GM12873 (cell line): Measurements from ENCODE around the gene AMER3.

Experiments used
- TF ChIP-seq, protein P1 (sequence below): IDR thresholded peaks from 2 replicates; pipeline ENCODE4 v1.5.1; 2012; ENCODE audit warnings: low read depth, mild to moderate bottlenecking, moderate library complexity, low read length, control low read depth; ENCODE audit not compliant: insufficient read depth; ENCODE audit errors: missing control alignments

AMER3 gene, protein sequence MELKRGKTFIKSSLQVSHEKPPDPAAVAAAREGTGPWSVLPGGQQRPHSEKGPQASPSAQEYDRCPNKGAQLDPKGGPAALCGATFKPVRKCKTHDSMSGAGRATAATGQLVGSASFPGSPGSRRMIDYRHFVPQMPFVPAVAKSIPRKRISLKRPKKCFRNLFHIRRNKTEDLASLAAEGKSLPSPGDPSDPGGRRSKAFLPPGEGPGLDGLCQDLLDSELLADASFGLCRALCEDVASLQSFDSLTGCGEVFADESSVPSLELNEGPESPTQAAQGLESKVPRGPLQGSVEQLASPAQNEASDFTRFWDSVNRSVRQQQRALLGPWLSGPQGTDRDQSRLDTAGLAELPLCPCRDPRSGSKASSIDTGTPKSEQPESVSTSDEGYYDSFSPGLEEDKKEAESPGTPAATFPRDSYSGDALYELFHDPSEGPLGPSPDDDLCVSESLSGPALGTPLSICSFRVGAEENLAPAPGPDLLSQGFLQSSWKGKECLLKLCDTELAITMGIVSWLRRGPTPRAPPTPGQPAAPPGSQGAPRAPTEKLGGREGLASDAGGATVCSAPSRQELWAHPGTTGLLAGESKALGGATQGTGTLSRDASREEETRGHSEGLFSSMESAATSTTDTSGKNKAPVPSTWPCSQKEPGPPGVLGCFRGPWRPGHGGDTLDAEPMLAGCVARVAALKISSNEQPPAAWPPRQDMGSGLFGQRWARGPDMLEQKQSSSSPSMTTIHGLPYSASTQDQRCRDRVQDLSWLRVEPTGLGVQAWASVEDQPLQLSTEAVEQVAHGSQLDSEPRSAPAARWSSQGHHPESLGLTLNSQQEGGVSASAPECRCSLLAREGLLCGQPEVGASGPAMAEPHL

DNA sequence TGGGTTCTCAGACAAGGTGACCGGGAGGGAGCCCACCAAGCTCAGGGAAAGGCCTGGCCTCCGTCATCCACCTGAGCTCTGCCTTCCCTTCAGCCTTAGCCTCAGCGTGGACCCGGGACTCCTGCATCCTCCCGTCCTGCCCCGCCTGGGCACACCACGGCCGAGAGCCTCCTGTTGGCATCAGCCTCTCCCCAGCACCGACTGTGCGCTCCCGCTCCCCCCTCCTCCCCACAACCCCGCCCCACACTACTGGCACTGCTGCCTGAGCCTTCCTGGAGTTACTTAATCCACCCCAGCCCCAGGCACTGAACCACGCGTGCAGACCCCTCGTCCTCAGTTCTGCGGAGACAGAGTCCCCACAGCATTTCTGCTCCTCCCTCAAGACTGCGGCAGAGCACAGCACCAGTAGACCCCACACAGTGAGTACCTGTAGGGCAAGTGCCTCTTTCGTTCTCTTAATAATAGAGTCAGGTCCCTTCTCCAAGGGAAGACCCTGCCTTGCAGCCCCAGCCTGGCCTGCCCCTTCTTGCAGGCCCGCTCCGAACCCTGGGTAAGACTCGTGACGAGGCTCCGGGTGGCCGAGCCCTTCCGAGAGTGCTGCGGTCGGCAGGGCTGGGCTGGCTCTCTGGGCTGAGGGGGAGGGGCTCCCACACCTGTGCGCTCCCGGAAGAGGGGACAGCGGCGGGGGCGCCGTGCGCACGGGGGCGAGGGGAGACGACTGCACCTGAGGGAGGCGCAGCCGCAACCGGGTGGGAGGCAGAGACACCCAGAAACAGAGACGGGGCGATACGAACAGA, at the start of gene AMER3:
TSS of gene AMER3 (plus strand) at position 285 of the 797 bp plus-strand sequence. CDS start 6,533 bp downstream, outside the sequence.
- TF ChIP-seq, protein P1, sequence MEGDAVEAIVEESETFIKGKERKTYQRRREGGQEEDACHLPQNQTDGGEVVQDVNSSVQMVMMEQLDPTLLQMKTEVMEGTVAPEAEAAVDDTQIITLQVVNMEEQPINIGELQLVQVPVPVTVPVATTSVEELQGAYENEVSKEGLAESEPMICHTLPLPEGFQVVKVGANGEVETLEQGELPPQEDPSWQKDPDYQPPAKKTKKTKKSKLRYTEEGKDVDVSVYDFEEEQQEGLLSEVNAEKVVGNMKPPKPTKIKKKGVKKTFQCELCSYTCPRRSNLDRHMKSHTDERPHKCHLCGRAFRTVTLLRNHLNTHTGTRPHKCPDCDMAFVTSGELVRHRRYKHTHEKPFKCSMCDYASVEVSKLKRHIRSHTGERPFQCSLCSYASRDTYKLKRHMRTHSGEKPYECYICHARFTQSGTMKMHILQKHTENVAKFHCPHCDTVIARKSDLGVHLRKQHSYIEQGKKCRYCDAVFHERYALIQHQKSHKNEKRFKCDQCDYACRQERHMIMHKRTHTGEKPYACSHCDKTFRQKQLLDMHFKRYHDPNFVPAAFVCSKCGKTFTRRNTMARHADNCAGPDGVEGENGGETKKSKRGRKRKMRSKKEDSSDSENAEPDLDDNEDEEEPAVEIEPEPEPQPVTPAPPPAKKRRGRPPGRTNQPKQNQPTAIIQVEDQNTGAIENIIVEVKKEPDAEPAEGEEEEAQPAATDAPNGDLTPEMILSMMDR = no peak

DNA sequence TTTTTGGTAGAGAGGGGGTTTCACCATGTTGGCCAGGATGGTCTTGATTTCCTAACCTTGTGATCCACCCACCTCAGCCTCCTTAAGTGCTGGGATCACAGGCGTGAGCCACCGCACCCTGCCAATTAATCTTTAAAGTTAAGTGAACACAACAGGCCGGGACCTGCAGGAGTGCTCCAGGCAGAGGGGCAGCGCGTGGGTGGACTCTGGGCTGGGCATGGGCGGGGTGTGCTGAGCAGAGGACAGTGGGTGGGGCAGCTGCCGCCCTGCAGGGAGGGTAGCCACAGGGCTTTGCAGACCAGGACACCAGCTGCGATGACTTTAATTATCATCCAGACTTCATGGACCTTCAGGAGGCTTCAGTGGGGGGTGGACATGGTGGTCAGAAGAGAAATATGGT, 35.3 kb upstream of the AMER3 start:
- TF ChIP-seq, protein P1 = no peak

DNA sequence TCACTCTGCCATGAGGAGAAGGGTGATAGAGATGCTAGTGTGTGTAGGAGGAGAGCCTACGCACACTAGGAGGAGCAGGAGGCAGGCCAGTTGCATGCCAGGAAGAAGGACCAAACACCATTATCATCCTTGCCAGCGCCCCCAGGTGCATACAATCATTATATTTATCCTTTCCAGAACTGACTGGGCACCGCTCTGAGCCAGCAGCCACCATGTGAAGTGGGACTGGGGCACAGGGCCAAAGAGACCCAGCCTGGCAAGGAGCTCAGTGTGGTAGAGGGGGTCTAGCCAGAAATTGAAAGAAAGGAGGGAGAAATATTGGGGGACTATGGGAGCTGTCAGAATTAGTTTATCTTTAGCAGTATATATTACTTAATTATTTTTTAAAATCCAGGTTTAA, 34.8 kb upstream of the AMER3 start:
- TF ChIP-seq, protein P1 = no peak

DNA sequence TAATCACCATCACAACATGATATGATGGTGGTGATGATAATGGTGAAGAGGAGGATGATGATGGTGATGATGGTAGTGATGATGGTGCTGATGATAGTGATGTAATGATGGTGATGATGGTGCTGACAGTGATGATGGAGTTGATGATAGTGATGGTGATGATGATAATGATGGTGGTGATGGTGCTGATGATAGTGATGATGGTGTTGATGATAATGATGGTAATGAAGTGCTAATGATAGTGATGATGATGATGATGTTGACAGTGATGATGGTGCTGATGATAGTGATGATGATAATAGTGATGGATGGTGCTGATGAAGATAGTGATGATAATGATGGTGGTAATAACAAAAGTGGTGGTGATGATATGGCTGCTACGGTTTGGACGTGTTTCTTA, 30.9 kb upstream of the AMER3 start:
- TF ChIP-seq, protein P1 = no peak

DNA sequence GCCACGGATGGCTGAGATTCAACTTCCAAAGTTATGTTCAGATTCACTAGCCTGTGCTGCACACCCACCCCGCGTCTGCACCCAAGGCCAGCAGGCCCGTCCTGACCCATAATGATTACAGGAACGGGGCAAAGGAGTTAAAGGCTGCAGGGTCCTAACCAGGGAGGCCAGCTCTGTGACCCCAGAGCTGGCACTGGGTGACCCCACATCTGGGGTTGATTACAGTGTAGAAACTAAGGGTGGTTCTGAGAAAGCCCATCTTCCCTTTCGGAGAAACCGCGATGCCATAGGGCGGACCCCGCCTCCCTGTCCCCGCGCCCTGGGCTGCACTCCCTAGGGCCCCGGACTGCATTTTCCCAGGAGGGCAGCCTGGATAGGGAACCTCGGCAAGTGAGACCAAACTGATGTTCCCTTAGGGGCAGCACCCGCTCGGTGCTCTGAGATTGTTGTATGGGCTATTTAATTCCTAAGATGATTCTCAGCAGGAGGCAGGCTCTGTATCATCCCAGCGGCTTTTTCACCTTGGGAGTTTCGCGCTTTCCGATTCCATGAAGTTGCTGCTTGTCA, 28.6 kb upstream of the AMER3 start:
- TF ChIP-seq, protein P1 = no peak

DNA sequence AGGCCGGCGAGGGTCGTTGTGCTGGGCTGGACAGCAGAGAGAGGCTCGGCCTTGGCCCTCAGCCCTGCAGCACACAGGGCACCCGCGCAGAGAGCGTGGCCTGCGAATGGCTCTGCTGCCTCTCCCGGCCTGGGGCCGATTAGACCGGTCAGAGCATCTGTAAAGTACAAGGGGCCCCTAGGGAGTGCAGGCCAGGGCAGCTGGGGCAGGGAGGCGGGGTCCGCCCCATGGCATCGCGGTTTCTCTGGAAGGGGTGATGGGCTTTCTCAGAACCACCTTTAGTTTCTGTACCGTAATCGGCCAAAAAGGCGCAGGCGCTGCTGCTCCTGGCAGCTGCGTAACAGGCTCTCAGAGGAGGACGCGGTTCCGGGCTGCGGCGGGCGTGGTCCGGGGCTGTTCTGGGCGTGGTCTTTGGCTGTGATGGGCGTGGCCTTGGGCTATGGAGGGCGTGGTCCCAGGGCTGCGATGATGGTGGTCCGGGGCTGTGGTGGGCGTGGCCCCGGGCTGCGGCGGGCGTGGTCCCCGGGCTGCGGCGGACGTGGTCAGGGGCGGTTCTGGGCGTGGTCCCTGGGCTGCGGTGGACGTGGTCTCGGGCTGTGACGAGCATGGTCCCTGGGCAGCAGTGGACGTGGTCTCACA, 27.9 kb upstream of the AMER3 start:
- TF ChIP-seq, protein P1 = no peak
